Ovary (tissue), 9 donors: ENCODE data around the gene SNX25. TPM values are rescaled to one million over a fixed set of nuclear protein-coding genes. Genes with fewer than 3 reads are reported as not detected.
"Not testable (repeated sequence)": the region's sequence is repeated elsewhere in the genome, so short reads cannot be mapped to it uniquely, and the experiment has no call there.

ENCODE experiments used
- DNase-seq, 5 donors: peaks; one replicate each; pipeline ENCODE4 v3.0.0-alpha.2; 2019 to 2020
- H3K27ac ChIP-seq, 2 donors: fragments of 200-600 bp; one replicate each; pipeline versions ENCODE4 v1.5.1 to v1.8.0; 2019 to 2022
- H3K27me3 ChIP-seq: fragments of 200-600 bp; one replicate; pipeline ENCODE4 v1.8.0; 2022
- H3K36me3 ChIP-seq: fragments of 200-600 bp; sonication (generic); one replicate; pipeline ENCODE4 v1.5.1; 2019
- H3K4me1 ChIP-seq: one replicate; pipeline ENCODE4 v1.8.1; 2013; ENCODE audit warnings: mild to moderate bottlenecking, moderate library complexity; ENCODE audit not compliant: insufficient read depth
- H3K4me3 ChIP-seq: fragments of 200-600 bp; sonication (generic); one replicate; pipeline ENCODE4 v1.5.1; 2017
- H3K9me3 ChIP-seq, 2 donors: fragments of 200-600 bp in 1 of 2; sonication (generic) in 1 of 2; one replicate each; pipeline versions ENCODE4 v1.5.1 to v1.8.1; 2013 to 2019; ENCODE audit warnings: mild to moderate bottlenecking in 1 of 2, moderate library complexity in 1 of 2
- EP300 ChIP-seq: sonication (generic); formaldehyde crosslinking; IDR thresholded peaks from one replicate; pipeline ENCODE4 v1.6.1; 2017; ENCODE audit warnings: antibody characterized with exemption
- POLR2A ChIP-seq: fragments of 450-650 bp; IDR thresholded peaks from one replicate; pipeline ENCODE4 v1.6.1; 2017; ENCODE audit warnings: antibody characterized with exemption, mild to moderate bottlenecking, moderate library complexity
- WGBS, 3 donors: extraction: QIAGEN DNeasy Blood & Tissue Kit in 1 of 3; methylation state at CpG; one replicate each; pipeline versions ENCODE4 v1.1.5 to v1.1.7; 2013 to 2017; 5-methylcytosine and 5-hydroxymethylcytosine counted together
- intact Hi-C, 4 donors: fragments of 100-400 bp; cut with DNase I; formaldehyde crosslinking; loops; one replicate each; pipeline versions ENCODE4 v1.11.0 to v1.15.1; 2022 to 2023
- polyA plus RNA-seq, 2 donors: library from polyadenylated mRNA; stranded (reverse); fragments of 200-250 nt in 1 of 2; fragments of 350-450 nt in 1 of 2; fragmentation: Illumina TruSeq in 1 of 2; extraction: RNeasy Lipid Tissue Mini Kit (QIAGEN cat#74804) in 1 of 2; gene quantifications; one replicate each; pipeline ENCODE4 v1.2.3, GENCODE V29; 2013 to 2014
- total RNA-seq, 7 donors: library from RNA; depleted of rRNA in 2 of 7; stranded (reverse); fragments of >200 nt in 2 of 7; fragmentation: NEBNext Ultra II Directional in 3 of 7; extraction: Animal tissue kit (Norgen Biotek cat#: 25700) in 3 of 7; gene quantifications; one replicate each; pipeline versions ENCODE4 v1.1.0 to v1.2.4, GENCODE V29; 2016 to 2023
- TF ChIP-seq, protein P1 (sequence below), 3 donors: fragments of 450-650 bp in 2 of 3; fragments of 200-600 bp in 1 of 3; IDR thresholded peaks; one replicate each; pipeline versions ENCODE4 v1.5.1 to v1.8.0; 2016 to 2022; ENCODE audit warnings: antibody characterized with exemption in 3 of 3, mild to moderate bottlenecking in 1 of 3
- donor health status: DM: no; HTN: no; CAD: no; lungs with moderate emphysema.
- donor health status: DM: no; HTN: no; CAD: no.
- donor health status: Bipolar disorder and iron deficiency.
- donor health status: DM: yes; HTN: yes; CAD: no.
- donor health status: DM: no; HTN: no; CAD: no.
- donor health status: DM: yes; HTN: yes; CAD: no.

SNX25 gene
- total and polyA plus RNA-seq, 9 donors: 7.9 to 28.4 (median 19.1) TPM

DNA sequence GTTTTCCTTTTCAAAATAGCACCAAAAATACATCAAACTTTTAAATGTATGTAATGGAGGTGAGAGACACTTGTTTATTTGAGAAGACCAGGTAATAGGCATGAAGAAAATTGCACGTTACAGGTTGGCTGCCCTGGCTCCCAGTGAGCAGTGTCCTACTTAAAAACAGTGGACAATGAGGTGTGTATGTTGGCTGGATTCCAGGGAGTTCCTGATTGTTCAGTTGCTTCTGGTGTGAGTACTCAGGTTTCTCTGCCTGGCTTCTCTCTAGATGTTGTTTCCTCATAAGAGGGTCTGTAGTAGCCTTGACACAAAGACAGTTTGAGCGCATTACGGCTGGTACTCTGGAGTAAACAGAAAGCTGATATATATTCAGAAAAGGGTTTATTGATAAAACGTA lies 29.4 kb downstream of the SNX25 start:
- no peak overlapping the region for H3K4me3 ChIP-seq
- H3K9me3 ChIP-seq: no peaks in the 10 kb centered on the region
- intact Hi-C loops: no loop called here
- no peak for DNase-seq
- H3K36me3 ChIP-seq: no peaks in the 10 kb centered on the region
- TF ChIP-seq POLR2A (no peak), EP300 (no peak)
- TF ChIP-seq, protein P1, sequence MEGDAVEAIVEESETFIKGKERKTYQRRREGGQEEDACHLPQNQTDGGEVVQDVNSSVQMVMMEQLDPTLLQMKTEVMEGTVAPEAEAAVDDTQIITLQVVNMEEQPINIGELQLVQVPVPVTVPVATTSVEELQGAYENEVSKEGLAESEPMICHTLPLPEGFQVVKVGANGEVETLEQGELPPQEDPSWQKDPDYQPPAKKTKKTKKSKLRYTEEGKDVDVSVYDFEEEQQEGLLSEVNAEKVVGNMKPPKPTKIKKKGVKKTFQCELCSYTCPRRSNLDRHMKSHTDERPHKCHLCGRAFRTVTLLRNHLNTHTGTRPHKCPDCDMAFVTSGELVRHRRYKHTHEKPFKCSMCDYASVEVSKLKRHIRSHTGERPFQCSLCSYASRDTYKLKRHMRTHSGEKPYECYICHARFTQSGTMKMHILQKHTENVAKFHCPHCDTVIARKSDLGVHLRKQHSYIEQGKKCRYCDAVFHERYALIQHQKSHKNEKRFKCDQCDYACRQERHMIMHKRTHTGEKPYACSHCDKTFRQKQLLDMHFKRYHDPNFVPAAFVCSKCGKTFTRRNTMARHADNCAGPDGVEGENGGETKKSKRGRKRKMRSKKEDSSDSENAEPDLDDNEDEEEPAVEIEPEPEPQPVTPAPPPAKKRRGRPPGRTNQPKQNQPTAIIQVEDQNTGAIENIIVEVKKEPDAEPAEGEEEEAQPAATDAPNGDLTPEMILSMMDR (IDR thresholded peaks at IDR 0.05): no peak
- H3K27me3 ChIP-seq: no peaks in the 10 kb centered on the region
- no peak overlapping the region for H3K27ac ChIP-seq
- WGBS, 3 donors: 84 to 97% (median 97%) methylated on average over 4 of the region's 4 CpGs
- H3K4me1 ChIP-seq: peaks cover 2% of the 10 kb centered on the region

DNA sequence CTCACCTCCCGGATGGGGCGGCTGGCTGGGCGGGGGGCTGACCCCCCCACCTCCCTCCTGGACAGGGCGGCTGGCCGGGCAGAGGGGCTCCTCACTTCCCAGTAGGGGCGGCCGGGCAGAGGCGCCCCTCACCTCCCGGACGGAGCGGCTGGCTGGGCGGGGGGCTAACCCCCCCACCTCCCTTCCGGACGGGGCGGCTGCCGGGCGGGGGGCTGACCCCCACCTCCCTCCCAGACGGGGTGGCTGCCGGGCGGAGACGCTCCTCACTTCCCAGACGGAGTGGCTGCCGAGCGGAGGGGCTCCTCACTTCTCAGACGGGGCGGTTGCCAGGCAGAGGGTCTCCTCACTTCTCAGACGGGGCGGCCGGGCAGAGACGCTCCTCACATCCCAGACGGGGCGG lies 31.1 kb downstream of the SNX25 start:
- H3K27me3 ChIP-seq, H3K4me3 ChIP-seq, H3K4me1 ChIP-seq, H3K36me3 ChIP-seq, DNase-seq, H3K9me3 ChIP-seq, intact Hi-C loops, H3K27ac ChIP-seq: not testable (repeated sequence)
- WGBS, 3 donors: 97% methylated on average over 31 of the region's 32 CpGs; no CpG with 5 or more reads in 2 of the 3 donors

DNA sequence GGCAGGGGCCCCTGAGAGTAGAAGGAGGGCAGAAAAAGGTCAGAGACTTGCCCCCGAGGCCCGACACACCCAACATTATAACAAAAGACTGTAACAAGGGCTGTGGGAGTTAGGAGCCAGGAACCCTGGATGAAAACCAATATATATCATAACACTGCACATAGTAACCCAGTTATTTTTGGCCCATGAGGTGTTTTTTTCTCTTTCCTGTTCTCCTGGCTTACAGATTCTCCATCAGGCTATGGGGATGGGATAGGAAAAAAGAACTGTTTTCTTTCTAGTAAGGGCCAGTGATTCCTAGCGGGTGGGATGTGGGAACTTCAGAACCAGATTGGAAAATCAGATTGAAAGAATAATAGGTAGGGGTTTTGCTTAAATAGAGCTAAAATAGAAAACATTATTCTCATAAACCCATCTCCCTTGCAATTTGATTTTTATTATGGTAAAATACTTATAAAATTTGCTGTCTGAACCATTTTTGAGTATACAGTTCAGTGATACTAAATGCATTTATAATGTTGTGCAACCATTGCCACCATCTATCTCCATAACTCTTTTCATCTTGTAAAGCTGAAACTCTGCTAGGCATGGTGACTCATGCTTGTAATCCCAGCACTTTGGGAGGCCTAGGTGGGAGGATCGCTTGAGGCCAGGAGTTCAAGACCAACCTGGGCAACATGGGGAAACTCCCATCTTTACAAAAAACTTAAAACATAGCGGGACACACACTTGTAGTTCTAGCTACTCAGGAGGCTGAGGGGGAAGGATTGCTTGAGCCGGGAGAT lies 33.5 kb downstream of the SNX25 start:
- DNase-seq: no peak
- peaks cover 2% of the 10 kb centered on the region for H3K4me1 ChIP-seq
- no peak overlapping the region for H3K4me3 ChIP-seq
- no peak for TF ChIP-seq EP300
- no peak for TF ChIP-seq POLR2A
- TF ChIP-seq, protein P1 (IDR thresholded peaks at IDR 0.05): no peak
- no peak overlapping the region for H3K27ac ChIP-seq
- intact Hi-C loops: no loop called here
- no peaks in the 10 kb centered on the region for H3K36me3 ChIP-seq
- WGBS, 3 donors: 79 to 83% (median 82%) methylated on average over 6 of the region's 6 CpGs
- H3K27me3 ChIP-seq: no peaks in the 10 kb centered on the region
- H3K9me3 ChIP-seq: no peaks in the 10 kb centered on the region

DNA sequence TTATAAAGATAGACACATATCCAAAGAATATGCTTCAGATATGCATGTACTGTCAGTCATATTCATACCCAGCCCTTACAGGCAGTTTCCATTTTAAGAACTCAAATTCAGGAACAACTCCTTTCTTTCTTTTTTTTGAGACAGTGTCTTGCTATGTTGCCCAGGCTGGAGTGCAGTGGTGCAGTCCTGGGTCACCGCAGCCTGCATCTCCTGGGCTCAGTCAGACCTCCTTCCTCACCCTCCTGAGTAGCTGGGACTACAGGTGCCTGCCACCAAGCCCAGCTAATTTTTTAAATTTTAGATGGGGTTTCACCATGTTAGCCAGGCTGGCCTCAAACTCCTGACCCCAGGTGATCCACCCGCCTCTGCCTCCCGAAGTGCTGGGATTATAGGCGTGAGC lies 34.5 kb downstream of the SNX25 start:
- intact Hi-C loops: no loop called here
- no peak for DNase-seq
- WGBS, 3 donors: 94 to 95% (median 94%) methylated on average over 4 of the region's 4 CpGs
- H3K27ac ChIP-seq: no peak overlapping the region
- no peaks in the 10 kb centered on the region for H3K9me3 ChIP-seq
- no peak overlapping the region for H3K4me3 ChIP-seq
- no peaks in the 10 kb centered on the region for H3K27me3 ChIP-seq
- TF ChIP-seq POLR2A: no peak
- TF ChIP-seq EP300: no peak
- TF ChIP-seq, protein P1 (IDR thresholded peaks at IDR 0.05): no peak
- no peaks in the 10 kb centered on the region for H3K36me3 ChIP-seq
- H3K4me1 ChIP-seq: peaks cover 2% of the 10 kb centered on the region

DNA sequence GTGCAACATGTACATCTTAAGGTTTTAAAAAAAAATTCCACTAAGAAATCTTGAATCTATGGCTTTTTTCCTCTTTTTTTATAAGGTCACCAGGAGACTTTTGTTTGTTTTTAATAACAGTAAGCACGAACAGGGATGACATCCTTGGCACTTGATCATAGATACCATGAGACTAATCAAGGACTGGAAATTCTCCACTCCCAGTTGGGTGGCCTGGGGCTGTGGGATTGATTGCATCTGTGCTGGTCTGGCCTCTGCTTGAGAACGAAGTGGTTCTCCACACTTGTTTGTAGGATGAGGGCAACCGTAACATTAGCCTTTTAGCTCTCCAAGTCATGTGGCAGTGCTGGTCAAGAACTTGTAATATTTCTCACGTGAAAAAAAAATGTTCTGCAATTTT lies 35.4 kb downstream of the SNX25 start:
- intact Hi-C loops: no loop called here

More for the DNA sequence above, 35.4 kb downstream of the SNX25 start:
- Histone ChIP-seq H3K4me1 (peaks cover 2% of the 10 kb centered on the region), H3K9me3 (no peaks in the 10 kb centered on the region), H3K27ac (no peak overlapping the region), H3K4me3 (no peak overlapping the region), H3K27me3 (no peaks in the 10 kb centered on the region), H3K36me3 (no peaks in the 10 kb centered on the region)
- no peak for DNase-seq
- 27 to 45% (median 35%) methylated on average over 4 of the region's 4 CpGs for WGBS, 3 donors
- TF ChIP-seq, protein P1 (IDR thresholded peaks at IDR 0.05): no peak
- TF ChIP-seq EP300 (no peak), POLR2A (no peak)
